Tibial nerve (tissue), 4 donors: ENCODE data around the gene STAT4.
"Not testable (repeated sequence)": the region's sequence is repeated elsewhere in the genome, so short reads cannot be mapped to it uniquely, and the experiment has no call there.

Source experiments
- EP300 ChIP-seq, 2 donors: sonication (generic); formaldehyde crosslinking; IDR thresholded peaks; one replicate each; pipeline ENCODE4 v1.6.1; 2017; ENCODE audit warnings: antibody characterized with exemption in 2 of 2, mild to moderate bottlenecking in 1 of 2
- TF ChIP-seq, protein P1 (sequence below), 5 experiments: fragments of 200-600 bp in 3 of 5; fragments of 450-650 bp in 2 of 5; sonication (generic) in 3 of 5; IDR thresholded peaks; one replicate each; pipeline ENCODE4 v1.5.1; 2016 to 2019; ENCODE audit warnings: antibody characterized with exemption in 5 of 5, mild to moderate bottlenecking in 3 of 5, moderate library complexity in 2 of 5

DNA sequence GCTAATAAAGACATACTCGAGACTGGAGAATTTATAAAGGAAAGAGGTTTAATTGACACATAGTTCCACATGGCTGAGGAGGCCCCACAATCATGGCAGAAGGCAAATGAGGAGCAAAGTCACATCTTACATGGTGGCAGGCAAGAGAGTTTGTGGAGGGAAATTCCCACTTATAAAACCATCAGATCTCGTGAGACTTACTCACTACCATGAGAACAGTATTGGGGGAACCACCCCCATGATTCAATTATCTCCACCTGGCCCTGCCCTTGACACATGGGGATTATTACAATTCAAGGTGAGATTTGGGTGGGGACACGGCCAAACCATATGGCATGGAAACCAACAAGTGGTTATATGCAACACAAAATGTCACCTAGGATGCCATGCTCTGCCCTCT is 155.5 kb downstream of the STAT4 start:
- TF ChIP-seq EP300 (IDR thresholded peaks at IDR 0.05): not testable (repeated sequence)
- TF ChIP-seq, protein P1, sequence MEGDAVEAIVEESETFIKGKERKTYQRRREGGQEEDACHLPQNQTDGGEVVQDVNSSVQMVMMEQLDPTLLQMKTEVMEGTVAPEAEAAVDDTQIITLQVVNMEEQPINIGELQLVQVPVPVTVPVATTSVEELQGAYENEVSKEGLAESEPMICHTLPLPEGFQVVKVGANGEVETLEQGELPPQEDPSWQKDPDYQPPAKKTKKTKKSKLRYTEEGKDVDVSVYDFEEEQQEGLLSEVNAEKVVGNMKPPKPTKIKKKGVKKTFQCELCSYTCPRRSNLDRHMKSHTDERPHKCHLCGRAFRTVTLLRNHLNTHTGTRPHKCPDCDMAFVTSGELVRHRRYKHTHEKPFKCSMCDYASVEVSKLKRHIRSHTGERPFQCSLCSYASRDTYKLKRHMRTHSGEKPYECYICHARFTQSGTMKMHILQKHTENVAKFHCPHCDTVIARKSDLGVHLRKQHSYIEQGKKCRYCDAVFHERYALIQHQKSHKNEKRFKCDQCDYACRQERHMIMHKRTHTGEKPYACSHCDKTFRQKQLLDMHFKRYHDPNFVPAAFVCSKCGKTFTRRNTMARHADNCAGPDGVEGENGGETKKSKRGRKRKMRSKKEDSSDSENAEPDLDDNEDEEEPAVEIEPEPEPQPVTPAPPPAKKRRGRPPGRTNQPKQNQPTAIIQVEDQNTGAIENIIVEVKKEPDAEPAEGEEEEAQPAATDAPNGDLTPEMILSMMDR (IDR thresholded peaks at IDR 0.05): not testable (repeated sequence)
